ENCODE results near the gene FHAD1.
"Not testable (repeated sequence)": the region's sequence is repeated elsewhere in the genome, so short reads cannot be mapped to it uniquely, and the experiment has no call there.

Gene FHAD1

GRCh38 chr1:15368888-15369287 lies 121.9 kb downstream of the FHAD1 start:
- DNase-seq (ENCODE audit: low read depth, low spot score) = no peak

GRCh38 chr1:15370268-15370667 lies 123.2 kb downstream of the FHAD1 start:
- DNase-seq (ENCODE audit: low read depth, low spot score) = no peak

GRCh38 chr1:15370781-15371520 lies 123.9 kb downstream of the FHAD1 start:
- DNase-seq (ENCODE audit: low read depth, low spot score) = no peak

GRCh38 chr1:15371610-15372545 lies 124.9 kb downstream of the FHAD1 start:
- DNase-seq (ENCODE audit: low read depth, low spot score) = no peak

- DNase-seq (ENCODE audit: low read depth, low spot score) = no peak
These were observed 131.7 kb downstream of the FHAD1 start for GRCh38 chr1:15378729-15379128.

GRCh38 chr1:15379151-15379550 lies 132.1 kb downstream of the FHAD1 start:
- DNase-seq (ENCODE audit: low read depth, low spot score) = not testable (repeated sequence)

GRCh38 chr1:15380601-15381508 lies 133.8 kb downstream of the FHAD1 start:
- no peak for DNase-seq (ENCODE audit: low read depth, low spot score)

- no peak for DNase-seq (ENCODE audit: low read depth, low spot score)
These were observed 134.8 kb downstream of the FHAD1 start for GRCh38 chr1:15381805-15382204.

GRCh38 chr1:15382601-15383518 lies 135.8 kb downstream of the FHAD1 start:
- DNase-seq (ENCODE audit: low read depth, low spot score) = no peak

- DNase-seq (ENCODE audit: low read depth, low spot score) = no peak
These were observed 136.8 kb downstream of the FHAD1 start for GRCh38 chr1:15383810-15384209.

- no peak for DNase-seq (ENCODE audit: low read depth, low spot score)
These were observed 137.4 kb downstream of the FHAD1 start for GRCh38 chr1:15384301-15384901.

GRCh38 chr1:15385420-15385819 lies 138.4 kb downstream of the FHAD1 start:
- DNase-seq (ENCODE audit: low read depth, low spot score) = no peak

GRCh38 chr1:15386164-15386749 lies 139.2 kb downstream of the FHAD1 start:
- no peak for DNase-seq (ENCODE audit: low read depth, low spot score)

GRCh38 chr1:15388201-15388880 lies 141.3 kb downstream of the FHAD1 start:
- DNase-seq (ENCODE audit: low read depth, low spot score) = no peak

- not testable (repeated sequence) for DNase-seq (ENCODE audit: low read depth, low spot score)
These were observed 142.8 kb downstream of the FHAD1 start for GRCh38 chr1:15389828-15390227.

- no peak for DNase-seq (ENCODE audit: low read depth, low spot score)
These were observed 143.6 kb downstream of the FHAD1 start for GRCh38 chr1:15390667-15391066.

- no peak for DNase-seq (ENCODE audit: low read depth, low spot score)
These were observed 144.3 kb downstream of the FHAD1 start for GRCh38 chr1:15391366-15391765.

- no peak for DNase-seq (ENCODE audit: low read depth, low spot score)
These were observed 146.6 kb downstream of the FHAD1 start for GRCh38 chr1:15393475-15394257.

Measured in brain pericyte (primary cell).